ENCODE results near the gene FOXJ3.
A peak's percentile ranks its signal among the peaks of the same experiment; 100 is the strongest.

Gene FOXJ3

DNA sequence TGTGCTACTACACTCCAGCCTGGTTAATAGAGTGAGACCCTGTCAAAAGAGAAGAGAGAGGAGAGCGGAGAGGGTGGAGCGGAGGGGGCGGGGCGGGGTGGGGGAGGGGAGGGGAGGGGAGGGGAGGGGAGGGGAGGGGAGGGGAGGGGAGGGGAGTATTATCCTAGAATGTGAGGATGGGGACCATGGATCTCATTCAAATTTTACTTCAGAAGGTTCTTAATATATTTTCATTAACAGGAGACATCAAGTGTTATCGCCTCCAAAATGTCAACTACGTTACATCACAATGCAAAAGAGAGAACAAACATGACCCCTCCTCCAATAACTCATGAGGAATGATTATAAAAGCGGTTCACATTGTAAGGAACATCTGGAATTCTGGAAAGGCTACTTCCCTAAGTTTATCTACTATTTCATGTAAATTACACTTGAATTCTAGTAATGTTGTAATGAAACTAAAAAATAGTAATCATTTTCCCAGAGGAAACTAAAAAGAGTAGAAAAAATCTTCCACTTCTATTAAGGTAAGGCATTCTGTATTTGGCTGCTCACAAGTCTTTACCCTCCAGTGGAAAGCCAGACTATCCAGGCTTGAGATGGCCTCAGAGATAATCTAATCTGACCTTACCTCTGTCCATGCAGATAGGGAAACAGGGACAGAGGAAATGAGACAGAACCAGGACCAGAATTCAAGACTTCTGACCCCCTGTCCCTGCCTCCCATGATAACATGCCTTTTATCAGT is 151.7 kb downstream of the FOXJ3 start:
- DNase-seq: no peak

DNA sequence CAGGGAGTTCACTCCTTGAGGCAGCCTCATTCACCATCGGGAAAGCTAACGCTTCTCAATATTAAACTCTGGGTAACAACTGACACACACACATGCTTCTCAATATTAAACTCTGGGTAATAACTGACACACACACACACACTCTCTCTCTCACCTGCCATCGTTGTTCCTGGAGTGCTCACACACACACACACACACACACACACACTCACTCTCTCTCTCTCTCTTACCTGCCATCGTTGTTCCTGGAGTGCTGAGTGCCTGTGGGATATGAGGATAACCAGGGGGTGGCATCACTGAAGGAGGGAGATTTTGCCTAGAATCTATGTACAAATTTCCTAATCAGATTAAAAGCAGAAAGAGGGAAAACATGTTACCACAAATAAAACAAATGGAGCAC is 153.3 kb downstream of the FOXJ3 start:
- no peak for DNase-seq

DNA sequence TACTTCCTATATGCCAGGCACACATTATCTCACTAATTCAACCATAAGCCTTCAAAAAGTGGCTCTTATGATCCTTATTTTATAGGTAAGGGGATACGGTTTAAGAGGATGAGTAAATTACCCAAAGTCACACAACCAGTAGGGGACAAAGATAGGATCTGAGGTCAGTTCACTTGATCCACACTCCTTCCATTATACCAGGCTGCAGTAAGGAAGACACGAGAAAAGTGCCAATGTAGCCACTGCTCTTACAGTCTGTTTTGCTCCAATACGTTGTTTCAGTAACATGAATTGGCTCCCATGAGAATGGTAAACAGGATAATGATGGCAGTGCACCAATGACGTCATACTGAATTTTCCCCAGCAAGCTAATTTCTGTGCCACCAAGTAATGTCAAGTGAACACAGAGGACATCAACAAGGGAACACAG is 155.1 kb downstream of the FOXJ3 start:
- DNase-seq: no peak

DNA sequence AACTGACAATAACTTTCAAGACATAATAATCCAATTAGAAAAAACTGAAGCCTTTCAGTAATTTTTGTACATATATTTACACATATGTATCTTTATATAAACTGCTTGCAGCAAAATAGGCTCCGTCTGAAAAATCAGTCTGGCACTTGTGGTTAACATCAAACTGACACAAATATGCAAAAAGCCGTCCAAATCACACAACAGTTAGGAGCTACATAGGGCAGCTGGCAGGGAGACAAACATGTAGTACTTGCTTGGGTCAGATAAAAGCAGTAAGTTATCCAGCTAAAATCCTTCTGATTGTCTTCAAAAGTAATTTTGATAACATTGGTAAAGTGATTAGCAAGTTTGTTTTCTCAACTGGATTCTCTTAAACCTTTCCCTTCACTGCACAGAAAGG is 155.8 kb downstream of the FOXJ3 start:
- DNase-seq: no peak

DNA sequence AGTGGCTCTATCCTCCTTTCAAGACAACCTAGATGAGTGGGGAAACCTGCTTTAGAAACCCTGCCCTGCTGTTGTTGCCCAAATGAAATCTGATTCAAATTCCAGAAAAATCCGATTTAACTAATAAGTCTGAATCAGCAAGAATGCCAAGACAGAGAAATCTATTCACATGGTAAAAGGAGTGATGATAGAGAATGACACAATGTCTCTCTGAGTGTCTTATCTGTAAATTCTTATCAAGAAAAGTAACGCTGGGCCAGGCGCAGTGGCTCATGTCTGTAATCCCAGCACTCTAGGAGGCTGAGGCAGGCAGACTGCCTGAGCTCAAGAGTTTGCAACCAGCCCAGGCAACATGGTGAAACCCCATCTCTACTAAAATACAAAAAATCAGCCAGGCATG is 156.8 kb downstream of the FOXJ3 start:
- DNase-seq: no peak

DNA sequence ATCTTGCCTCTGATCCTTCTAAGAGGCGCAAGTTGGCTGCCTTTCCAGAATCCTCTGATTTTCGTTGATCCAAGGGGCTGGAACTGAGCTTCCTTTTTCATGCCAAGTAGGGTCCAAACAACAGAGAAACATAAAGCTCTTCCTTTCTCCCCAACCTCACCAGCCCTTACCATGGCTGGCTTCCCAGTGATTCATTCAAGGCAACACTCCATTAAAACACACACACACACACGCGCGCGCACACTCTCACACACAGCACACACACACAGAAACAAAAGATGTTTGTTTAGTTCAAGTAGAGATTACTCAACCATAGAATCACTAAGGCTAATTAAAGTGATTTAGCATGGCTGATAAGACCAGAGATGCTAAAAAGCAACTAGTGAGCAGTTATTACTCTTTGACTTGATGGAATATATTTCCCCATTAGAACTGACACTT is 157.5 kb downstream of the FOXJ3 start:
- DNase-seq: no peak

DNA sequence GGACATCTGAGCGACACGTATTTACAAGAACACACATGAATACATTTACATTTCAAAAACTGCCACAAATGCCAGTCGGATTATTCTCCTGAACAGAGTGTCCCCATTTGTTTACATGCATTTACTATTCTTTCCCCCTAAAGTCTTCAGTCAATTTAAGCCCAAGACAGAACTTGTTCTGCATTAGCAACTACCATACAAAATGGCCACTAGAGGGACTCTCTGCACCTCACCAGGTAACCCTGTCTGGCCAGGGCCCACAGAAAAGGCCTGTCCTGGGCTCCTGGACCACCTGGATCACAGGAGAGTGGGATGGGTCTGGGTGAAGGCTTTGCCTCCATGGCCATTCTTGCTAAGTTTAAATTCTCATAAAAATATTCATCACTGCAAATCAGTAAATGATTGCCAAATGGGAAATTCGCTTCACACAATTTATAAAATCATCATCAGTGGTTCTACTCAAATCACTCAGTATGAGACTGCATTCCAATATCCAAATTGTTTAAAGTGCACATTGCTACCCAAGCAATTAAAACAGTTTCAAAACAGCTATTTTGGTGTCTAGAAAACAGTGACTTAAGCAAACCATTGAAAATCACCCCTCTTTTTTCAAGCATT is 158.0 kb downstream of the FOXJ3 start:
- DNase-seq: no peak

DNA sequence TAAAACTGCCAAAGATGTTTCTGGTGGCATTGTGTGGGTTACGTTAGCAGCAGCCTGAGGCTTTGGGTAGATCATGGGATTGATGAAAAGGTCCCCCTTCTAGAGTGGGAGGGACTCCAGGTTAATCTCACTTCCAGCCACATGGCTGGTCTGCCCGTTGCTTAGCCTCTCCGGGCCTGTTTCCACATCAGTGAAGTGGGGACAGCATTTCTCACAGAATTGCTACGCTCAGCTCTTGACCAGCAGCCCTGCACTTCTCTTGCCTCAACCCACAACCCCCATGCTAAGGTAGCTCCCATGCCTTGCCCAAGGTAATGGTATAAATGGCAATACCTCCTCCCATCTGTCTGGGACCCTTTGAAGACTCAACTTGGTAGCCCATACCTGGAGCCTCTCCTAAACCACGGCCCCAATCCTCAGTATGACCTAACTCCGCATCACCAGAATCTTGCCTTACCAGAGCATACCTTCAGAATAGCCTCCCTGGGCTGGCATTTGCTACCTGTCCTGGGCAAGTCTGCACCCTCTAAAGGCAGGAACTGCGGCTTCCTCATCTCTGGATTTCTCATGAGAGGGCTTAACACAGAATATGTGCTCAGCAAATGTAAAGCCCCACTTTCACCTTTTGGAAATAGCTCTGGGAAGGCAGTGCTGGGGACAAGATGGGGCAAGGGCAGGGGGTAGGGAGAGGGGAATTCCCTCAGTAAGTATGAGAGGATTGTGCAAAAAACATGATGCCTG is 159.6 kb downstream of the FOXJ3 start:
- no peak for DNase-seq

DNA sequence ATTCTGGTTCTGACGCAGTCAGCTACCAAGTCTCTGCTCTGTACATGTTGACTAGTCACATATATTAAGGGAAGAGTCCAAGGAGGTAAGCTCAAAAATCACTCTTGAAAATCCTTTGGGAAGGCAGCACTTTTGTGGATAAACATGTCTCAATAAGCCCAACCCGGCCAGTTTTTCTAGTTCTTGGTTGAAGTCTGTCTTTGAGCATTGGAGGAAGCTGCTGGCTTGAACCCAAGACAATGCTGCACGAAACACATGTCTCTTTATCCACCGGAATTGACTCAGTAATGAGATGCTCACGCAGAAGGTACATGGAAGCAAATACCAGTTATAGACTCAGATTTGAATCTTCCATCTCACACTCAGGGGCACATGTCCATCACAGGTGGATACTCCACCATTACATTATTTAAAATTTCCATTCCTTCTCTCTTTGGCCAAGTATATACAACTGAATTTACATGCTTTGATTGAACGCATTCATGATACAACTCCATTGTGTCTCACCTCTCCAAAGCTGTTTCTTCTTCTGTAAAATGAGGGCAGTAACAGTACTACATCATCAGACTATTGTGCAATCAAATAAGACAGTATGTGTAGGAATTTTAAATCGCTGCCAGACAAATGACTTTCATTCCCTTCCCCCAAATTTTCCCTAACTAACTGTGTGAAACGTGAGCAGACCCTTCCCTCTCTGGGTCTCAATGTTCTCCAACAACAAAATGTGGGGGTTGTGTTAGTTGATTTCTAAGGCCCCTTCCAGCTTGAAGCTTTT is 160.9 kb downstream of the FOXJ3 start:
- DNase-seq: no peak

DNA sequence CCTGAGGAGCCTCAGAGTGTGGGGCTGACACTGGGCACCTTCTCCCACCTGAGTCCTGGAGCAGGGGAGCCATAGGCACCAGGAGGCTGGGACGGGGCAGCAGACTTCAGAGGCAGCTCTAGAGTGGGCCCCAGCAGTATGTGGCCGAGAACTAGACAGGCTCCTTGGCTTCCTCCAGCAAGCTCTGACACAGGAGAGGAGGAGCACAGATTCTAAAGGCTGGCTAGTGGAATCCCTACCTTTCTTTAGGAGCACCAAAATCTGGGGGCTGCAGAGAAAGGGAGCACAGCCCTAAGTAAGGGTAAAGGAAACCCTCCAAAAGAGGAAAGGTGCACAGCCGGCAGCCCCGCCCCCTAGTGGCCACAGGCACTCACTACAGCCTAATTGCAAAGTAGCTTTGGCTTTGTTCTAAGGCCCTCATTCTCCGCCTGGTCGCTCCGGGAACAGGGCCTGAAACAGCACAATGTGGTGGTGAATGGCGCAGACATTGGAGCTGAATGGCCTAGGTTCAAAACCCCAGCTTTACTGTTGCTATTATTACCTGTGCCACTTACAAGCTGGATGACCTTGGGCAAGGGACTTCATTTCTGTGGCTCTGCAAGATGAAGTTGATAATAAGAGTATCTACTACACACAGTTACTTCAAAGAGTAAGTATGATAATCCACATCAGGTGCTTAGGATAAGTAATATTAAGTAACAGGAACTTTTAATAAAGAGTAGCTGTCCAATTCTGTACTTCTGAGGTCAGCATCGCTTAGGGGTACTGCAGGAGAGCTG is 161.7 kb downstream of the FOXJ3 start:
- no peak for DNase-seq

DNA sequence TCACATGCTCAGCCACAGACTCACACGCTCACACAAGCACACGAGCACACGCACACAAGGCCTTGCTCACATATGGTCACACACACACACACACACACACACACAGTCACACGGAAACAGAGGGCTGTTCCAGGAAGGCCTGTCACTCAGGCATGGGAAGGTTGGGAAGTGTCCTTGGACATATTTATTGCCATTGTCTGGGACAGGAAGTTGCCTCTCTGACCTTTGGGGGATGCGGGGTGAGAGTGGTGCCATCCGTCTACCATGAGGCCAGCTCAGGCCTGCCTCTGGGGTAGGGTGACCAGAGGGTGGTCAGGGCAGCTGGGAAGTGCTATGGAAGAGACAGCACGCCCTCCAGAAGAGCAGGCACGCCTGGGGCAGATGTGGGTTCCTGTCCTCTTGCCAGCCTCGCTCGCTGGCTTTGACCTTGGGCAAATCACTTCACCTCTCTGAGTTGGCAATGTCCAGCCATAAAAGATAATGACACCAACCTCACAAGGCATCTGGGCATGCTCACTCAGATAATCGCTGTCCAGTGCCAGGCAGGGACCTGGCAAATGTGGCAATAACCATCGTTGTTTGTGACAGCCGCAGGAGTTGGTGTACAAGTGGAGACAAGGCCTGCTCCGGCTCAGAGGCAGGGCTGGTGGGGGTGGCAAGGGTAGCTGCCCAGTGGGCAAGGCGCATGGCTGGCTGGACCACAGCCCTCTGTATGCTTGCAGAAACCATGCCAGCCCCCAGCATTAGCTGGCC is 162.5 kb downstream of the FOXJ3 start:
- no peak for DNase-seq

DNA sequence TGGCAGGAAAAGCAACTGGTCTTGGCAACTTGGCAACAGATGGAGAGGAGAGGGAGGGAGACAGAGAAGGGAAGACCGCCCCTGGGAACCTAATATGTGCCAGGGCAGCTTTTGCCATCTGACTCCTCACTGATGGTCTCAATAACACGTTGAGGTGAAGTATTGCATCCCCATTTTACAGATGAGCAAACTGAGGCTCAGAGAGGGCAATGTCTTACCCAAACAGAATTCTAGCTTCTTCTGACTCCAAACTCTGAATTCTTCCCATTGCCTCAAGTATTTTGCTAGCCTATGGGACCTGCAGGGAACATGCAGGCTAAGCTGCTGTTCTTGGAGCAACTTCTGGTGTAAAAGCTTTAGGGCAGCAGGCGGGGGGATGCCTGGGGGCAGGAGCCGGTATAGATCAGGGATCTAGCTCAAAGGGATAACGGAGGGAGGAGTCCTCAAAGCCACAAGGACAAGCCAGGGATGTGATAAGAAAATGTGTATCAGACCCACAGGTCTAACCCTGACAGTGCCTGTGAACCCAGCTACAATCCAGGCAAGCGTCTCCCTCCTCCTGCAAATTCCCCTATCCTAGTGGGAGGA is 163.3 kb downstream of the FOXJ3 start:
- DNase-seq: no peak

DNA sequence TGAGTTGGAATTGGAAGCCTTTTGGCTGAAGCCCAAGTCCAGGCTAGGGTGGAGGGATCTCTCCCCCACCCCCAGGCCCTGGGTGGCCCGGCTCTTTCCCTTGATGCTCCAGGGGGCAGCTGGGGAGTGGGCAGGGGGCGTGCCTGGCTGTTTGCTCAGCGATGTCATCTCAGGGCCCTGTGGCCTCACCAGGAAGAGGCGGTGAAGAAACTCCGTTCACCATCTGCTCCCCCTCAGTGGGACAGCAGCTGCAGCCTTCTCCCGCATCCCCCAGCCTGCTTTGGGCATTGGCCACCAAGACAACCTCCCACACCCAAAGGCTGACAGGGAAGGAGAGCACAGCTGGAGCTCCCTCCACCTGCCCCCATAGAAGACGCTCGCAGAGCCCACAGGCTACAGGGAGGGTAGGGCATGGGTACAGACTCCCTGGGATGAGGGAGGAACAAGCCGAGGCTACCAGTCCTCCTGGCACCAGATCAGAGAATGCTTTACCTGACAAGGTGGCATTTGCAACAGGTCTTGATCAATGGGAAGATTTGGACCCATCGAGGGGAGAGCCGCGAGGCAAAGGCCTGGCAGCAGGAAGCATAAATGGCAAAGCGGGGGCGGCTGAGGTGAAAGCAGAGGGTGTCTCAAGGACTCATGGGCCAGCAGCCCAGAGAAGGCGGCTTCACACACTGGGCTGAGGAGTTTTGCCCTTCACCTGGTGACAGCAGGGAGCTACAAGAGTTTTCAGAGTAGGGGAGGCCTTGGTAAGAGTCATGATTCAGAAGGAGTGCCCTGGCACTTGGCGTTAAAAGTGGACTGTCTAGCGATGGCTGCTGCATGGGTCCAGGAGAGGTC is 164.0 kb downstream of the FOXJ3 start:
- DNase-seq: no peak

DNA sequence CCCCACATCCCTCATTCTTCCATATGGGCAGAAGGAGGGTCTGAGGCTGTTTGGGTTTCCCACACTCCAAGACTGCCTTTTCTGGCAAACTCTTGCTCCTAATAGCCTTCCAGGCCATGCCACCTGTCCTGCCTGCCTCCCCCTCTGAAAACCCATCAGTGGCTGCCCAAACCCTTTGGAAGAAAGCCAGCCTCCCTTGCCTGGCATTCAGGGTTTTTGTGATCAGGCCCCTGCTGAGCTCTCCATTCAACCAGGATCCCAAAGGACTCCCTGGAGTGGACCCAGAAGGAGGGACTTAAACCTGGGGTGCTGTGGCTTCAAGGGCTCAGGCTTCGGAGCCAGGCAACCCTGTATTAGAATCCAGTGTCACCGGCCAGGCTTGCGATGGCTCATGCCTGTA is 166.3 kb downstream of the FOXJ3 start:
- DNase-seq: no peak

DNA sequence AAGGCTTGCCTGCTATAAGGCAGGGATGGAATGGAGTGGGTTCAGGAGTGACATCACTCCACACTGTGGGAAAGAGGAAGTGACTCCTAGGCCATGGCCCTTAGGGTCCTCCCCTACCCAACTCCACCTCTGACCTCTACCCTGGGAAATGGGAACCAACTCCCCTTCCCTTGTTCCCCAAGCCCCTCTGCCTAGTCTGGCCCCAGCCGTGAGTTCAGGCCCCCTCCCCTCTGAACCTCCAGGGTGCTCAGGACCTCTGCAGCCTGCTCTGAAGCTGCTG is 166.7 kb downstream of the FOXJ3 start:
- DNase-seq: no peak

DNA sequence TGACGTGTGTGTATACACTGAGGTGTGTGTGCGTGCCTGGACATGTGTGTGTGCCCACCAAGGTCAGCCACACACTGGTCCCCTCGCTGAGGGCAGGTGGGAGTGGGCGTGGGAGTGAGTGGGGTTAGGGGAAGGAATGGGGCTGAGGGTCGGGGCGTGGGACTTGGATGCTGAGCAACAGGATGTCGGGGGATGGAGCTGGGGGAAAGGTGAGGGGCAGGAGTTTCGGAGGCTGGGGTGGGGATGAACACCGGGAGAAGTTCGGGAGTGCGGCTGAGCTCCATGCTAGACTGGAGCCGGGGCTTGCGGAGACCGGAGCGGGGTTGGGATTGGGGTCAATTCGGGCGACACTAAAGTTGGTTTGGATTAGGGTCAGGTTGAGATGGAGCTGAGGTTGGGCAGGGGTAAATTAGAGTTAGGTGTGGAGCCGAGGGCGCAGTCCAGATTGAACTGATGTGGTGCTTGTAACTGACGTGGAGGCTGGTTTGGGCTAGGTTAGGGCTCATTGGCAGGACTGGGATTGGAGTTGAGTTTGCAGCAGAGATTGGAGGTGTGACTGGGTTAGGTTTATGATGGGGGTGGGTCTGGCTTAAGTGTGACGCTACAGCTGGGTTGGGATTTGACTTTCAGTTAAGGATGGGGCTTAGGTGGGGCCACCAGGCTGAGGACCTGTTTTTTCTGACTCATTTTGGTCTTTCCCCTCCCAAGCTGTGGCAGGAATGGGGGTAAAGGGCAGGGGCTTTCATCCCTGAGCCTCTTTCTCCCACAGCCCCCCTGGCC is 167.2 kb downstream of the FOXJ3 start:
- no peak for DNase-seq

DNA sequence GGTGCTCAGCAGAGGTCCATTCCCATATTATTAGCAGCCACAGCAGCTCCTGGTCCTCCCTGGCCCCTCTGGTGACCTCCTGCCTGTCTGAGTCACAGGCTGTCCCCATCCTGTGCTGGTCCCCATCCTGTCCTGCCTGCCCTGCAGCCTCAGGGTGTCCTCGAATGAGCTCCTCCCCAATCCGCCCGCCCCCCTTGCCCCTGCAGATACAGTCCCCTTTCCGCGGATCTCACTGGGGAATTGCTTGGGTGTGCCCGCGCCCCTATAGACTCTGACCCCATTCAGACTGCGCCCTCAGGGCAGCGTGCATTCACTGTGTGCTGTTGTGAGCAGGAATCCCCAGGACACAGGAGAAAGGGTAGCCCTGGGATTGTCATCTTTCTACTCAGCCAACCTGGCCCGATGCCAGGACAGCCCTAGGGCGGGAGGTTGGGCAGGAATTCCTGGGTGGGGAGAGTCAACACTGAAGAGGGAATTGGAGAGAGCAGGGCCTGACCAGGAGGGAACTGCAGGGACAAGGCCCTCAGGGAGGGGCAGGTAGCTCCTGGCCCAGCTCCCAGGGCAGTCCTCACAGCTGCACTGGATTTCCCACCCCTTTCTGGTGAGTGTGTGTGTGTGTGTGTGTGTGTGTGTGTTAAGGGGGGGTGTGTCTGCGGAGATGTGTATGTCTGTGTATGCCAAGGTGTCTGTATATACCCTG is 169.4 kb downstream of the FOXJ3 start:
- DNase-seq: peak; percentile 19

DNA sequence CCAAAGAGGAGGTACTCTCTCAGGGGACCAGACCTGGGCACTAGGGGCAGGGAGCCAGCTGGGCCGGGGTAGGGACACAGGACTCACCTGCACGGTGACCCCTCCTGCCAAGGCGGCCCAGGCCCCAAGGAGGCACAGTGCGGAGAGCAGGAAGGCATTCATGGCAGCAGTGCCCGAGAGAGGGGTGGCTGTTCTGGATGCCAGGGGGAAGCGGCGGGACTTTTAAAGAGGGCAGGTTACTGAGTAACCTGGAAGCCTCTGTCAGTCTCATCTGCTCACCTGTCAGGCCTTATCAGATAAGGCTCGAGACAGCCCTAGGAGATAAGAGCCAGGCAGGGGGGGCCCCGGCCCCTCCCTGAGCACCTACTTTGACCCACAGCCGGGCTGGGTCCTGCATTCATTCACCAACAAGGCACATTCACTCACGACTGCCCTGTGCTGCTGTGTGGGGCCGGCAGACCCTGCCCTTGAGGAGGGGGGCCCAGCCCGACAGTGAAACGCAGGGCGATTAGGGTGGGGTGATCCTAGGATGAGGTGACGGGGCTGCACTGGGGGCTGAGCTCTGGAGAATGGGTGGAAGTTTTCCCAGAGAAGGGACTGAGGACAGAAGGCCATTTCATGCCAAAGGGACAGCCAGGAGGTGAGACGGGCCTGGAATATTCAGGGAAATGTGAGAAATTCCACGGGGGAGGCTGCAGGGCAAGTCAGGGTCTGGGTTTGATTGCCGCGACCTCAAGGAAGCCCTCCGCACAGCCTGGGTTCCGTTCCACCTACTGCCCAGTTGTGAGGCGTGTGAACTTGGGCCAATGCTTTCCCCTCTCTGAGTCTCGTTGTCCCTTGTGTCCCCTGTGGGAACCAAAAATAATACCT is 170.2 kb downstream of the FOXJ3 start, which contains the start of gene GUCA2A:
GUCA2A (minus strand) TSS at position 195 of the 870 bp plus-strand sequence; CDS start at position 162, 33 bp downstream.
- DNase-seq: no peak

All from amniotic stem cell (primary cell).